K562 (cell line): ENCODE data around the gene TIGAR. TPM values are rescaled to one million over a fixed set of nuclear protein-coding genes. Genes with fewer than 3 reads are reported as not detected.

ENCODE experiments used
- ADNP ChIP-seq: fragments of 200-800 bp; sonication (Bioruptor generic); IDR thresholded peaks from 2 replicates; pipeline ENCODE4 v1.6.1; 2016; ENCODE audit warnings: missing genetic modification characterization, missing compliant biosample characterization
- ELF4 ChIP-seq: fragments of 450-650 bp; formaldehyde crosslinking; IDR thresholded peaks from 2 replicates; pipeline ENCODE4 v1.4.0; 2022; ENCODE audit warnings: missing genetic modification characterization
- HCFC1 ChIP-seq: IDR thresholded peaks from 2 replicates; pipeline ENCODE4 v1.6.1; 2012; ENCODE audit warnings: low read depth, low read length, improper control_type of control experiment
- HDAC1 ChIP-seq, 2 experiments: fragments of 450-650 bp; IDR thresholded peaks; 2 replicates each; pipeline ENCODE4 v1.6.1; 2016 to 2017; ENCODE audit warnings: inconsistent platforms in 1 of 2, mild to moderate bottlenecking in 1 of 2, moderate library complexity in 1 of 2
- HIVEP1 ChIP-seq: fragments of 250-450 bp; sonication (Bioruptor Pico); IDR thresholded peaks from 2 replicates; pipeline ENCODE4 v1.4.0; 2020; ENCODE audit warnings: mild to moderate bottlenecking
- JUND ChIP-seq, 2 experiments: IDR thresholded peaks; 2 replicates in 1 of 2; 3 replicates in 1 of 2; pipeline ENCODE4 v1.6.1; 2011; ENCODE audit warnings: borderline replicate concordance in 2 of 2, low read depth in 2 of 2, low read length in 2 of 2, improper control_type of control experiment in 1 of 2, missing biosample characterization in 1 of 2, missing genetic modification characterization in 1 of 2, missing genetic modification reagents in 1 of 2
- MAFK ChIP-seq: IDR thresholded peaks from 2 replicates; pipeline ENCODE4 v1.6.1; 2011; ENCODE audit warnings: low read length, improper control_type of control experiment
- POLR2AphosphoS5 ChIP-seq: IDR thresholded peaks from 2 replicates; pipeline ENCODE4 v1.6.1; 2011; ENCODE audit warnings: mild to moderate bottlenecking, low read depth, low read length, moderate library complexity; ENCODE audit not compliant: control insufficient read depth, insufficient read depth
- POLR2G ChIP-seq: fragments of 200-400 bp; formaldehyde crosslinking; IDR thresholded peaks from 2 replicates; pipeline ENCODE4 v1.6.1; 2017; ENCODE audit warnings: low read depth, mild to moderate bottlenecking, antibody characterized with exemption, low read length, moderate library complexity
- TEAD4 ChIP-seq, 2 experiments: sonication (generic) in 1 of 2; formaldehyde crosslinking in 1 of 2; IDR thresholded peaks; 2 replicates each; pipeline versions ENCODE4 v1.6.1 to v1.8.0; 2012 to 2022; ENCODE audit warnings: borderline replicate concordance in 1 of 2, inconsistent platforms in 1 of 2, low read length in 1 of 2, mild to moderate bottlenecking in 1 of 2, missing genetic modification reagents in 1 of 2
- polyA plus RNA-seq, 8 experiments: library from polyadenylated mRNA; depleted of rRNA in 4 of 8; stranded (reverse) in 5 of 8; unstranded in 3 of 8; fragments of >200 nt; fragmentation: Nextera tagmentation in 2 of 8; fragmentation: Illumina TruSeq in 1 of 8; extraction: Ambion mirVana in 2 of 8; extraction: Trizol in 1 of 8; gene quantifications; 2 replicates each; pipeline versions ENCODE4 v1.2.1 to v1.2.3, GENCODE V29; 2011 to 2014; ENCODE audit warnings: inconsistent platforms in 1 of 8, missing spikeins in 1 of 8
- total RNA-seq, 7 experiments: library from RNA; depleted of rRNA in 6 of 7; stranded (reverse); fragments of >200 nt in 6 of 7; fragmentation: Illumina TruSeq in 2 of 7; extraction: Trizol in 2 of 7; gene quantifications; 2 replicates each; pipeline versions ENCODE4 v1.2.1 to v1.2.3, GENCODE V29; 2011 to 2021; ENCODE audit warnings: low replicate concordance in 1 of 7
- TF ChIP-seq, protein P1 (sequence below), 2 experiments: fragments of 200-800 bp in 1 of 2; sonication (Bioruptor generic) in 1 of 2; sonication (generic) in 1 of 2; formaldehyde crosslinking in 1 of 2; IDR thresholded peaks in 1 of 2; conservative IDR thresholded peaks in 1 of 2; 2 replicates each; pipeline versions ENCODE4 v1.5.0 to v1.6.1; 2016 to 2020; ENCODE audit warnings: missing compliant biosample characterization in 1 of 2, missing genetic modification characterization in 1 of 2, missing genetic modification reagents in 1 of 2
- TF ChIP-seq, protein P2 (sequence below): fragments of 250-450 bp; sonication (Bioruptor Pico); IDR thresholded peaks from 2 replicates; pipeline ENCODE4 v1.5.0; 2021; ENCODE audit warnings: mild to moderate bottlenecking, moderate library complexity
- TF ChIP-seq, protein P3 (sequence below): sonication (generic); formaldehyde crosslinking; IDR thresholded peaks from 2 replicates; pipeline ENCODE4 v1.4.0; 2020; ENCODE audit warnings: mild to moderate bottlenecking, missing genetic modification reagents
- TF ChIP-seq, protein P4 (sequence below): fragments of 450-650 bp; IDR thresholded peaks from 2 replicates; pipeline ENCODE4 v1.6.1; 2017; ENCODE audit warnings: mild to moderate bottlenecking, moderate library complexity

The TIGAR gene
- total and polyA plus RNA-seq, 9 of the 15 experiments (the other 6 are each of a cell fraction or from before 2014, with no cell fraction given): 0.11 to 1.0 (median 0.53) TPM; not detected in 2

DNA sequence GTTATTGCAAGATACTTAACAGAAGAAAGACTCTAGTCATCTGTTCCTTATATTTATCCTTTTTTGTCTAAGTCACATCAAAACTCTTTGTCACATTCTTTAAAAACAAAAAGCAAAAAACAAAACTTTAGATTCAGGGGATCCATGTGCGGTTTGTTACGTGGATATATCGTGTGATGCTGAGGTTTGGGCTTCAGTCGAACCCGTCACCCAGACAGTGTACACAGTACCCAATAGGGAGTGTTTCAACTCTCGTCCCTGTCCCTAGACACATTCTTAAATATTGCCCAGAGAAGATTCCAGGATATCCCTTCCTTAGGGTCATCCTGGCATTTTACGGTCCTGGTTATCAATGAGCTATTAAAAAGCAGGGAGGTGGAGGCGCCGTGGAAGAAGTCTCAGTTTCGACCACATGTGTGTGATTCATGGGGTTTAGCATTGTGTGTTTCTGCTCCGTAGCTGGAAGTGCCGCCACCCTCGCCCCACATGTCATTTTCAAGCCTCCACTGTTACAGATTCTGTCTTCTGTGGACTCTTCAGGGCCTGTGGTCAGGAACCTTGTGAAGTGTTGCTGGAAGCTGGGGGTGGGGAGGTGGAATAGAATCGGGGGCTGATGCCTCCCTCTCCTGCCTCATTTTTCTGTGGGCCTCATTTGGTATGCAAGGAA lies 27.6 kb upstream of the TIGAR start (continued):
- TF ChIP-seq, protein P1, sequence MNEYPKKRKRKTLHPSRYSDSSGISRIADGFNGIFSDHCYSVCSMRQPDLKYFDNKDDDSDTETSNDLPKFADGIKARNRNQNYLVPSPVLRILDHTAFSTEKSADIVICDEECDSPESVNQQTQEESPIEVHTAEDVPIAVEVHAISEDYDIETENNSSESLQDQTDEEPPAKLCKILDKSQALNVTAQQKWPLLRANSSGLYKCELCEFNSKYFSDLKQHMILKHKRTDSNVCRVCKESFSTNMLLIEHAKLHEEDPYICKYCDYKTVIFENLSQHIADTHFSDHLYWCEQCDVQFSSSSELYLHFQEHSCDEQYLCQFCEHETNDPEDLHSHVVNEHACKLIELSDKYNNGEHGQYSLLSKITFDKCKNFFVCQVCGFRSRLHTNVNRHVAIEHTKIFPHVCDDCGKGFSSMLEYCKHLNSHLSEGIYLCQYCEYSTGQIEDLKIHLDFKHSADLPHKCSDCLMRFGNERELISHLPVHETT (CRISPR knock-in tag; conservative IDR thresholded peaks at IDR 0.05 in 1 of 2, IDR thresholded peaks at IDR 0.05 in 1 of 2): no peak
- no peak for TF ChIP-seq ELF4 (CRISPR knock-in tag)
- TF ChIP-seq JUND (IDR thresholded peaks at IDR 0.05; ENCODE audit: borderline replicate concordance, low read depth, low read length): no peak
- no peak for TF ChIP-seq JUND (tag; IDR thresholded peaks at IDR 0.05; ENCODE audit: borderline replicate concordance, low read depth, low read length)
- TF ChIP-seq MAFK: no peak
- TF ChIP-seq, protein P2, sequence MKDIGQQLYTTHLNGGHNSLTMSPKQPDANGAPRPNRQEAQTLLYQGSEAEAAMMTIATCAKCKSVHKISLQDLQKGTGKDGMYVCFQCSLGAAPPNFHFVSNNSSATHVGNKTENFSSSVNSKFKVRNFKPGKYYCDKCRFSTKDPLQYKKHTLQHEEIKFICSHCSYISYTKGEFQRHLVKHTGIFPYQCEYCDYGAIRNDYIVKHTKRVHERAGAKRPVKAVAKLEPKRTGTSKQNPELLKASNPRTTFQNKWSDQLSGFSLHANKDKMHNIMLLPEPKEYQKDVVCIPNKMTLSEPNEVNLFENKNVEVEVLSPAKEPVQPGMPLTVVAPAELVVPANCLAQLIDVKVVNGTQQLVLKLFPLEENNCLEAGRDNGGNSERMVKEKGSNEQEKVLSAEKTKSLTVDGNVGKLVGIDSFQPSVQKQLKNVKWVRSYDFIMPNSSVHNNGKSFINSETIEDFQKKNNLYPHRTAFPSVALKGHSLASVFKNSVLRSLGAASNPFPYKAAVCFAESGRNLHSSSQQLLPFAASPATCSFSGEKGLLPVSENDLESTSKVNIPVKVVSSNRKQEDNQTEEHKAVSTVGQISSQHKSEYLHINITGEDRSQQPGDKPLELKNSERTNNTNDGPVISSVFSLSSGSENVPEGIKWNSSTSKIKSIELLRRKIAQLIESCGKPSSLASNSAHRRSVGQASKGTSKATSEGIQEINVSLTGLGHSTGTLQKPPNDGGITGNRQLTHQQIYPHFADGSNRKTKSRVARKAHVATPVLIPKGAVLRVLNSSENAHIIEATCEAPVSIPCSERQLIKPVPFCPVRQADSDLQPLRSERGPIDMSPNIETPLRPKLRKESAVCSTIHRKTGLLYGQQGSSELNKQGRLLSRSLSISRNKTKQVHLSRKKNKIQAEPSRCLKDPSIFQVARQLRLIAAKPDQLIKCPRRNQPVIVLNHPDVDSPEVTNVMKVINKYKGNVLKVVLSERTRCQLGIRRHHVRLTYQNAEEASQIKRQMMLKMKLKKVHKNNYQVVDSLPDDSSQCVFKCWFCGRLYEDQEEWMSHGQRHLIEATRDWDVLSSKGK: no peak
- TF ChIP-seq, protein P3, sequence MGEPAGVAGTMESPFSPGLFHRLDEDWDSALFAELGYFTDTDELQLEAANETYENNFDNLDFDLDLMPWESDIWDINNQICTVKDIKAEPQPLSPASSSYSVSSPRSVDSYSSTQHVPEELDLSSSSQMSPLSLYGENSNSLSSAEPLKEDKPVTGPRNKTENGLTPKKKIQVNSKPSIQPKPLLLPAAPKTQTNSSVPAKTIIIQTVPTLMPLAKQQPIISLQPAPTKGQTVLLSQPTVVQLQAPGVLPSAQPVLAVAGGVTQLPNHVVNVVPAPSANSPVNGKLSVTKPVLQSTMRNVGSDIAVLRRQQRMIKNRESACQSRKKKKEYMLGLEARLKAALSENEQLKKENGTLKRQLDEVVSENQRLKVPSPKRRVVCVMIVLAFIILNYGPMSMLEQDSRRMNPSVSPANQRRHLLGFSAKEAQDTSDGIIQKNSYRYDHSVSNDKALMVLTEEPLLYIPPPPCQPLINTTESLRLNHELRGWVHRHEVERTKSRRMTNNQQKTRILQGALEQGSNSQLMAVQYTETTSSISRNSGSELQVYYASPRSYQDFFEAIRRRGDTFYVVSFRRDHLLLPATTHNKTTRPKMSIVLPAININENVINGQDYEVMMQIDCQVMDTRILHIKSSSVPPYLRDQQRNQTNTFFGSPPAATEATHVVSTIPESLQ: no peak
- no peak for TF ChIP-seq HIVEP1 (CRISPR knock-in tag)
- no peak for TF ChIP-seq POLR2G
- TF ChIP-seq ADNP (tag): no peak
- no peak for TF ChIP-seq POLR2AphosphoS5
- TF ChIP-seq, protein P4, sequence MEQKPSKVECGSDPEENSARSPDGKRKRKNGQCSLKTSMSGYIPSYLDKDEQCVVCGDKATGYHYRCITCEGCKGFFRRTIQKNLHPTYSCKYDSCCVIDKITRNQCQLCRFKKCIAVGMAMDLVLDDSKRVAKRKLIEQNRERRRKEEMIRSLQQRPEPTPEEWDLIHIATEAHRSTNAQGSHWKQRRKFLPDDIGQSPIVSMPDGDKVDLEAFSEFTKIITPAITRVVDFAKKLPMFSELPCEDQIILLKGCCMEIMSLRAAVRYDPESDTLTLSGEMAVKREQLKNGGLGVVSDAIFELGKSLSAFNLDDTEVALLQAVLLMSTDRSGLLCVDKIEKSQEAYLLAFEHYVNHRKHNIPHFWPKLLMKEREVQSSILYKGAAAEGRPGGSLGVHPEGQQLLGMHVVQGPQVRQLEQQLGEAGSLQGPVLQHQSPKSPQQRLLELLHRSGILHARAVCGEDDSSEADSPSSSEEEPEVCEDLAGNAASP: no peak
- TF ChIP-seq HCFC1: no peak
- TF ChIP-seq TEAD4 (IDR thresholded peaks at IDR 0.05; ENCODE audit: low read length): no peak
- TF ChIP-seq TEAD4 (CRISPR knock-in tag; IDR thresholded peaks at IDR 0.05; ENCODE audit: borderline replicate concordance): no peak
- no peak for TF ChIP-seq HDAC1 (IDR thresholded peaks at IDR 0.05)
- TF ChIP-seq, all 486 proteins: peak for 0
